ENCODE results near the gene EFNA2.

The EFNA2 gene

DNA sequence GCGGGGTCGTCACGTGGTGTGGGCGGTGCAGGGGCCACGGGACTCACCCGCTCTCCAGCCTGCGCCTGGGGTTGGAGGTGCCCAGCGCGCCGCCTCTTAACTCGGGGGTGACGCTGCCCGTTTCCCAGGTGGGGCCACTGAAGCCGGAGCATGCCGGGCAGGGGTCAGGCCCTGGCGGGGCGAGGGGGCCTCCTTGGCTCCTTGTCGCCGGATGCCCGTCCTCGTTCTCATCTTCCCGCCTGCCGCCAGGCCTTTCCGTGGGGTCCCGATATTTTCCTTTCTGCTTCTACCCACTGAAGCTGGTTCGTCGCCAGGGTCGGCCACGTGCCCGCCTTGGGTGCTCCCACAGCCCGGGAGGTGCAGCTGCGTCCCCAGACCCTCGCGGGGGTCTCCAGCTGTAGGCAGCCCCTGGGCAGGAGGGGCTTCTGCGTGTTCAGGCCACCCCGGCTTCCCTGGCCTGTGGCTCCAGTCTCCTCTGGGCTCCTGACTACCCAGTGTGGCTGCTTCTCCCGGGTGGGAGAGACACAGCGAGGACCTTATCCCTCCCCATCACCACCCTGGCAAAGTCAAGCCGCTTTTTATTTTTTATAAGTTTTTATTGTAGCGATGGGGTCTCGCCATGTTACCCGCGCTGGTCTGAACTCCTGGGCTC lies 9.6 kb upstream of the EFNA2 start:
- TF ChIP-seq Cebpa-rat (IDR thresholded peaks at IDR 0.05), result no peak
- no peaks in the 10 kb centered on the region for H3K9me3 ChIP-seq (replicated peaks in 1 of 11)
- H3K9ac ChIP-seq, result peak overlapping the region; percentile 89 to 100 (median 99)
- peak overlapping the region; percentile 58 to 79 (median 73) for H3K4me3 ChIP-seq
- peak overlapping the region; percentile 92 to 99 (median 97) for H3K27ac ChIP-seq
- peaks cover 45 to 91% (median 77%) of the 10 kb centered on the region in 11 experiments for H4K20me1 ChIP-seq
- H3K4me2 ChIP-seq, result peak overlapping the region; percentile 93 to 100 (median 99)
- no peaks in the 10 kb centered on the region; a peak in 1 of 22 replicates for H3K27me3 ChIP-seq
- peaks cover 50 to 82% (median 63%) of the 10 kb centered on the region in 11 experiments for H3K36me3 ChIP-seq
- peaks cover 43 to 69% (median 57%) of the 10 kb centered on the region in 10 experiments for H3K4me1 ChIP-seq

DNA sequence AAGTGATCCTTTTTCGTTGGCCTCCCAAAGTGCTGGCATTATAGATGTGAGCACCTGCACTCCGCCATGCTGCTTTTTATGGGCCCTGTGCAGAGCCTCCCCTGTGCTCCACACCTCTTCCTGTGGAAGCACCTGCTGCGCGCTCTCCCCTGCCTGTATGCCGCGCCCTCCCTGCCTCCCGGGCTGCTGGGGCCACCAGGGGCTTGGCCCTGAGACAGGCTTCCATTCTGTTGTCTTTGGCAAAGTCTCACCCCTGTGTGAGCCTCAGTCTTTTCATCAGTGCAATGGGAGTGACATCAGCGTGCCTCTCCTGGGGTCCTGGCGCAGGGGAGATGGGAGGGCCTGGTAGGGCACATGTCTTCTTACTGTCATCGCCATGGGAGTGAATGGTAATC lies 9.0 kb upstream of the EFNA2 start:
- H3K4me3 ChIP-seq, result peak overlapping the region; percentile 58 to 79 (median 73)
- no peak for TF ChIP-seq Cebpa-rat (IDR thresholded peaks at IDR 0.05)
- peaks cover 44 to 77% (median 57%) of the 10 kb centered on the region in 11 experiments for H3K36me3 ChIP-seq
- peaks cover 40 to 86% (median 74%) of the 10 kb centered on the region in 11 experiments for H4K20me1 ChIP-seq
- peak overlapping the region; percentile 89 to 100 (median 99) for H3K9ac ChIP-seq
- H3K27me3 ChIP-seq, result no peaks in the 10 kb centered on the region; a peak in 1 of 22 replicates
- H3K4me1 ChIP-seq, result peaks cover 37 to 64% (median 52%) of the 10 kb centered on the region in 10 experiments
- no peaks in the 10 kb centered on the region for H3K9me3 ChIP-seq (replicated peaks in 1 of 11)
- H3K4me2 ChIP-seq, result peak overlapping the region; percentile 93 to 100 (median 99)
- H3K27ac ChIP-seq, result peak overlapping the region in 10 of 11 experiments; percentile 92 to 99 (median 97); a peak in 20 of 22 replicates

DNA sequence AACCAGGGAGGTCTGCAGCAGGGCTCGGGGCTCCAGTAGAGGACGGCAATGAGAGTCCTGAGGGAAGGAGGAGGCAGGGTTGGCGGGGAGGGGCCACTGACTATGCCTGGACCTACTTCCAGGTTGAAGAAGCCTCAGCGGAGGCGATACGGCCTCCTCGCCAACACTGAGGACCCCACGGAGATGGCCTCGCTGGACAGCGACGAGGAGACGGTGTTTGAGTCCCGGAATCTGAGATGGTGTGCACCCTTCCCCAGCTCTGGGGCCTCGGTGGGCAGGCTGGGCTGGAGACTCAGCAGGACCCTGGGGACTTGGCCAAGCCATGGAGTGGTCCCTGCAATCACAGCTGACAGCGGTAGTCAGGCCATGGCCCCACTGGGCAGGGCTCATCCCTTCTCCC lies 8.6 kb upstream of the EFNA2 start:
- H3K9me3 ChIP-seq (replicated peaks in 1 of 11), result no peaks in the 10 kb centered on the region
- peaks cover 40 to 72% (median 53%) of the 10 kb centered on the region in 11 experiments for H3K36me3 ChIP-seq
- H3K4me2 ChIP-seq, result peak overlapping the region; percentile 93 to 100 (median 99)
- H3K27me3 ChIP-seq, result no peaks in the 10 kb centered on the region; a peak in 1 of 22 replicates
- peaks cover 35 to 82% (median 70%) of the 10 kb centered on the region in 11 experiments for H4K20me1 ChIP-seq
- H3K27ac ChIP-seq, result peak overlapping the region in 5 of 11 experiments; percentile 92 to 99 (median 97); a peak in 7 of 22 replicates
- H3K9ac ChIP-seq, result peak overlapping the region; percentile 89 to 100 (median 99); a peak in 20 of 22 replicates
- no peak for TF ChIP-seq Cebpa-rat (IDR thresholded peaks at IDR 0.05)
- peaks cover 33 to 59% (median 48%) of the 10 kb centered on the region in 10 experiments for H3K4me1 ChIP-seq
- peak overlapping the region in 8 of 10 experiments; percentile 70 to 79 (median 73); a peak in 13 of 20 replicates for H3K4me3 ChIP-seq

- Histone ChIP-seq H3K36me3 (peaks cover 30 to 62% (median 43%) of the 10 kb centered on the region in 11 experiments), H3K27ac (no peak overlapping the region), H3K9me3 (replicated peaks in 1 of 11) (no peaks in the 10 kb centered on the region), H4K20me1 (peaks cover 25 to 72% (median 60%) of the 10 kb centered on the region in 11 experiments), H3K4me2 (no peak overlapping the region), H3K27me3 (peaks cover 4 to 6% (median 5%) of the 10 kb centered on the region in 11 experiments), H3K9ac (peak overlapping the region in 2 of 11 experiments; percentile 13 to 99; a peak in 1 of 22 replicates), H3K4me1 (peaks cover 30 to 49% (median 38%) of the 10 kb centered on the region in 10 experiments), H3K4me3 (no peak overlapping the region)
- no peak for TF ChIP-seq Cebpa-rat (IDR thresholded peaks at IDR 0.05)
These were observed 7.6 kb upstream of the EFNA2 start for GRCh38 chr19:1278074-1278473.

- Histone ChIP-seq H3K27ac (no peak overlapping the region), H3K9ac (no peak overlapping the region), H3K4me2 (no peak overlapping the region), H3K4me1 (peaks cover 26 to 40% (median 29%) of the 10 kb centered on the region in 10 experiments), H3K36me3 (peaks cover 21 to 53% (median 34%) of the 10 kb centered on the region in 11 experiments), H3K27me3 (peaks cover 13 to 15% (median 14%) of the 10 kb centered on the region in 11 experiments), H4K20me1 (peaks cover 16 to 72% (median 52%) of the 10 kb centered on the region in 11 experiments; a peak in 21 of 22 replicates), H3K4me3 (no peak overlapping the region), H3K9me3 (replicated peaks in 1 of 11) (no peaks in the 10 kb centered on the region)
- no peak for TF ChIP-seq Cebpa-rat (IDR thresholded peaks at IDR 0.05)
These were observed 6.7 kb upstream of the EFNA2 start for GRCh38 chr19:1278713-1279660.

- H3K9ac ChIP-seq, result no peak overlapping the region
- 0 out of 22 replicates have a peak overlapping the region, but pooled peaks of 1 of the 11 experiments have one; percentile 1 for H3K27ac ChIP-seq
- H3K27me3 ChIP-seq, result peaks cover 22 to 23% (median 23%) of the 10 kb centered on the region in 11 experiments
- H3K4me3 ChIP-seq, result no peak overlapping the region
- H3K4me1 ChIP-seq, result peaks cover 17 to 31% (median 20%) of the 10 kb centered on the region in 10 experiments
- H3K9me3 ChIP-seq (replicated peaks in 1 of 11), result no peaks in the 10 kb centered on the region
- H4K20me1 ChIP-seq, result peaks cover 7 to 72% (median 48%) of the 10 kb centered on the region in 11 experiments; a peak in 21 of 22 replicates
- TF ChIP-seq Cebpa-rat (IDR thresholded peaks at IDR 0.05), result no peak
- peak overlapping the region in 1 of 11 experiments; percentile 13; a peak in 1 of 22 replicates for H3K4me2 ChIP-seq
- H3K36me3 ChIP-seq, result peaks cover 12 to 44% (median 25%) of the 10 kb centered on the region in 11 experiments
These were observed 5.8 kb upstream of the EFNA2 start for GRCh38 chr19:1279782-1280341.

- Histone ChIP-seq H3K36me3 (peaks cover 9 to 41% (median 22%) of the 10 kb centered on the region in 11 experiments; a peak in 21 of 22 replicates), H4K20me1 (peaks cover 6 to 75% (median 53%) of the 10 kb centered on the region in 11 experiments; a peak in 21 of 22 replicates), H3K9me3 (replicated peaks in 1 of 11) (no peaks in the 10 kb centered on the region), H3K4me3 (no peak overlapping the region), H3K4me2 (no peak overlapping the region), H3K27me3 (peaks cover 32 to 34% (median 33%) of the 10 kb centered on the region in 11 experiments), H3K27ac (no peak overlapping the region), H3K9ac (no peak overlapping the region), H3K4me1 (peaks cover 15 to 29% (median 21%) of the 10 kb centered on the region in 10 experiments)
- no peak for TF ChIP-seq Cebpa-rat (IDR thresholded peaks at IDR 0.05)
These were observed 4.8 kb upstream of the EFNA2 start for GRCh38 chr19:1280636-1281568.
